Sigmoid colon (tissue), 4 donors: ENCODE results near the gene TTC38.

Experiments
- EP300 ChIP-seq, 4 donors: sonication (generic); formaldehyde crosslinking; IDR thresholded peaks; one replicate each; pipeline ENCODE4 v1.6.1; 2017; ENCODE audit warnings: antibody characterized with exemption in 4 of 4
- POLR2A ChIP-seq, 2 donors: fragments of 450-650 bp; IDR thresholded peaks; one replicate each; pipeline ENCODE4 v1.6.1; 2016; ENCODE audit warnings: antibody characterized with exemption in 2 of 2, mild to moderate bottlenecking in 2 of 2, moderate library complexity in 2 of 2
- POLR2AphosphoS5 ChIP-seq, 4 donors: sonication (generic); formaldehyde crosslinking; IDR thresholded peaks; one replicate each; pipeline ENCODE4 v1.6.1; 2017; ENCODE audit warnings: antibody characterized with exemption in 4 of 4
- TF ChIP-seq, protein P1 (sequence below), 4 experiments: fragments of 450-650 bp in 3 of 4; fragments of 200-600 bp in 1 of 4; IDR thresholded peaks; one replicate each; pipeline ENCODE4 v1.5.1; 2016 to 2019; ENCODE audit warnings: antibody characterized with exemption in 4 of 4, mild to moderate bottlenecking in 3 of 4, moderate library complexity in 2 of 4

DNA sequence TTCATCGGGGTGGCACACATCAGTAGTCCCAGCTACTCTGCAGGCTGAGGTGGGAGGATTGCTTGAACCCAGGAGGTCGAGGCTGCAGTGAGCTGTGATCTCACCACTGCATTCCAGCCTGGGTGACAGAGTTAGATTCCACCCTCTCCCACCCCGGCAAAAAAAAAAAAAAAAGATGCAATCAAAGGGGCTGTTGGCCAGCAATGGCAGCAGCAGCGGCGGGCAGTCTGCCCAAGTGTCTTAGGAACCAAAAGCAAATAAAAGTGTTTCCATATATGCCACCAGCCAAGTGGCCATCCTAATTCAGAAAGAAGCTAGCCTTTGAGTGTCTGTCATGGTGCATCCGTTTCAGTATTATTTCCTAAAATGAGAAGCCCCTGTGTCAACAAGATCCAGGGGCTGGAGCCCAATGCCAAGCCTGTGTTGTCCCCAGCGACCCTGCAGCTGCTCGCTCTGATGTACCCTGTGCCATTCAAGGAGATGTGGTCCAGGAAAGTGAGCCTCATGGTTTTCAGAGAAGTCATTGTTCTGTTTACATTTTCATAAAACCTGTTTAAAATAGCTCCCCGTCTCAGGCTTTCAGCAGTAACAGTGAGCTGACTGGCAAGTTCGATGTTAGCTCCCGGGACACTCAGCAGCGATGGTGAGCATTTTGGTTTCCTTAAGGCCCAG, 30.2 kb upstream of the TTC38 start:
- TF ChIP-seq, protein P1, sequence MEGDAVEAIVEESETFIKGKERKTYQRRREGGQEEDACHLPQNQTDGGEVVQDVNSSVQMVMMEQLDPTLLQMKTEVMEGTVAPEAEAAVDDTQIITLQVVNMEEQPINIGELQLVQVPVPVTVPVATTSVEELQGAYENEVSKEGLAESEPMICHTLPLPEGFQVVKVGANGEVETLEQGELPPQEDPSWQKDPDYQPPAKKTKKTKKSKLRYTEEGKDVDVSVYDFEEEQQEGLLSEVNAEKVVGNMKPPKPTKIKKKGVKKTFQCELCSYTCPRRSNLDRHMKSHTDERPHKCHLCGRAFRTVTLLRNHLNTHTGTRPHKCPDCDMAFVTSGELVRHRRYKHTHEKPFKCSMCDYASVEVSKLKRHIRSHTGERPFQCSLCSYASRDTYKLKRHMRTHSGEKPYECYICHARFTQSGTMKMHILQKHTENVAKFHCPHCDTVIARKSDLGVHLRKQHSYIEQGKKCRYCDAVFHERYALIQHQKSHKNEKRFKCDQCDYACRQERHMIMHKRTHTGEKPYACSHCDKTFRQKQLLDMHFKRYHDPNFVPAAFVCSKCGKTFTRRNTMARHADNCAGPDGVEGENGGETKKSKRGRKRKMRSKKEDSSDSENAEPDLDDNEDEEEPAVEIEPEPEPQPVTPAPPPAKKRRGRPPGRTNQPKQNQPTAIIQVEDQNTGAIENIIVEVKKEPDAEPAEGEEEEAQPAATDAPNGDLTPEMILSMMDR (IDR thresholded peaks at IDR 0.05), result no peak
- TF ChIP-seq POLR2A (IDR thresholded peaks at IDR 0.05), result no peak
- no peak for TF ChIP-seq EP300 (IDR thresholded peaks at IDR 0.05)
- TF ChIP-seq POLR2AphosphoS5 (IDR thresholded peaks at IDR 0.05), result peak in 2 of 4 donors; percentile 14 to 34
